AG10803 (cell line): ENCODE data around the gene USH1G.

Experiments used
- DNase-seq: peaks from one replicate; pipeline ENCODE4 v3.0.0; 2010; ENCODE audit warnings: low read depth
- H3K4me3 ChIP-seq: 2 replicates; pipeline ENCODE4 v1.5.1; 2011; ENCODE audit warnings: mild to moderate bottlenecking, low read length, control low read depth
- TF ChIP-seq, protein P1 (sequence below): conservative IDR thresholded peaks from 2 replicates; pipeline ENCODE4 v1.5.1; 2011; ENCODE audit warnings: mild to moderate bottlenecking, low read length, control low read depth, inconsistent platforms

Gene USH1G

DNA sequence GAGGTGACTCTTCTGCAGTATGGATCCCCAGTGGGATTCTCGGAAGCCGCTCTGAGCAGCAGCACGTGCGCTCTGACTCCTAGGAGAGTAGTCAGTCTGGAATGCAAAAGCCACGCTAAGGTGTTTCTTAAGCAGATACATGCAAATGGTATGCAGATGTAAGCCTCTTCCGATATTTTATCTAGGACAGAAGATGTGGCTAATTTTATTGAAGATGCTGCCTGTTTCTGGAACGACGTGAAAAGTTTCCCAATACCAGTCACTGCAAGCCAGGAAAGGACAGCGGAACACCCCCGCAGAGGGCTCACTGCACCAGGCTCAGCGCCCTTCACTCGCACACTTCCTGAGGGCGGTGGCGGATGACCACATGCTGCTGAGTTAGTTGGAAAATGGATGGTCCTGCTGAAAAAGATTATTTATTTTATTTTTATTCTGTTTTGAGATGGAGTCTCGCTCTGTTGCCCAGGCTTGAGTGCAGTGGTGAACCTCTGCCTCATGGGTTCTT lies 39.8 kb downstream of the USH1G start:
- H3K4me3 ChIP-seq: no peak overlapping the region
- TF ChIP-seq, protein P1, sequence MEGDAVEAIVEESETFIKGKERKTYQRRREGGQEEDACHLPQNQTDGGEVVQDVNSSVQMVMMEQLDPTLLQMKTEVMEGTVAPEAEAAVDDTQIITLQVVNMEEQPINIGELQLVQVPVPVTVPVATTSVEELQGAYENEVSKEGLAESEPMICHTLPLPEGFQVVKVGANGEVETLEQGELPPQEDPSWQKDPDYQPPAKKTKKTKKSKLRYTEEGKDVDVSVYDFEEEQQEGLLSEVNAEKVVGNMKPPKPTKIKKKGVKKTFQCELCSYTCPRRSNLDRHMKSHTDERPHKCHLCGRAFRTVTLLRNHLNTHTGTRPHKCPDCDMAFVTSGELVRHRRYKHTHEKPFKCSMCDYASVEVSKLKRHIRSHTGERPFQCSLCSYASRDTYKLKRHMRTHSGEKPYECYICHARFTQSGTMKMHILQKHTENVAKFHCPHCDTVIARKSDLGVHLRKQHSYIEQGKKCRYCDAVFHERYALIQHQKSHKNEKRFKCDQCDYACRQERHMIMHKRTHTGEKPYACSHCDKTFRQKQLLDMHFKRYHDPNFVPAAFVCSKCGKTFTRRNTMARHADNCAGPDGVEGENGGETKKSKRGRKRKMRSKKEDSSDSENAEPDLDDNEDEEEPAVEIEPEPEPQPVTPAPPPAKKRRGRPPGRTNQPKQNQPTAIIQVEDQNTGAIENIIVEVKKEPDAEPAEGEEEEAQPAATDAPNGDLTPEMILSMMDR: no peak
- DNase-seq: no peak

DNA sequence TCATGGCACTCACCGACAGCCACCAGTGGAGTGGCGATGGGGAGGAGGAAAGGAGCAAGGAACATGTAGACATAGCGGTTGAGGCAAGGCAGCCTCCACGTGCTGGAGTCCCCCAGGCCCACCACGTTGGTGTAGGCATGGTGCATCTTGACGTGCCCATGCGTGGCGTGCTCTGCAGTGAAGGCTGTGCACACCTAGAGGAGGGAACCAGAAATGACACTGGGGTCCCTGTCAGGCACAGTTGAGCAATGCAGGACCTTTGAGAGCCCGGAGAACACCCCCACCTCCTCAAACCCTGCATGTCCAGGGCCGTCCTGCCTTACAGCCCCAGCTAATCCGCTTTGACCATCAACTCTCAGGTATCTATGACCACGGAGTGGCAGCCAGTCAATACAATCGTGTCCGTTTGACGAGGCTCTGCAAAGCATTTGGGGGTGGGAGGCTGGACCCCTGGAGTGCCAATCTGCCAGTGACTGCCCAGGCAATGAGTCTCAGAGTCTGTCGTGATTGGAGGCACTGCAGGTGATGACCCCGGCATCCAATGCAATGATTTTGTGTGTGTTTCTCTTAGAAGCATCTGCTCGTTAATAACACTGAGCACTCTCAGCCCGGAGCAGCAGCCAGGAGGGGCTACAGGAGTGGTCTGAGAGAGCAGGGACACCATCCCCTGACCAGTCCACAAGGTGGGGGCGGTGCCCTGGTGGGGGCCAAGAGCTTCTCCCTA lies 40.4 kb downstream of the USH1G start:
- no peak for DNase-seq
- TF ChIP-seq, protein P1: no peak
- no peak overlapping the region for H3K4me3 ChIP-seq

DNA sequence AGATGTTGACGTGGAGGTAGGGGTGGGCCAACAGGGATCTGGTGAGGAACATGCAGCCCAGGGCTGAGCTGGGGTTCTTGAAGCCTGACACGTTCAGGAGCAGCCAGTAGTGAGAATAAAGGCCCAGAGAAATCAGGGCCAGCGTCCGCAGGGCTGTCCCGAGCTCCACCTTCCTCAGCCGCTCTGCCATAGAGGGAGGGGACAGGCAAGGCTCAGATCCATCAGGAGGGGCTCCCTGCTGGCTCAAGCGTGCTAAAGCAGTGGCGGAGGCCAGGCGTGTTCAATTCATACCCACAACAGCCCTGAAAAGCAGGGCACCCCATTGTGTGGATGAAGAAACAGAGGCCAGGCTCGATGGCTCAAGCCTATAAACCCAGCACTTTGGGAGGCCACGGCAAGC lies 42.0 kb downstream of the USH1G start:
- no peak for DNase-seq
- H3K4me3 ChIP-seq: no peak overlapping the region
- TF ChIP-seq, protein P1: no peak

DNA sequence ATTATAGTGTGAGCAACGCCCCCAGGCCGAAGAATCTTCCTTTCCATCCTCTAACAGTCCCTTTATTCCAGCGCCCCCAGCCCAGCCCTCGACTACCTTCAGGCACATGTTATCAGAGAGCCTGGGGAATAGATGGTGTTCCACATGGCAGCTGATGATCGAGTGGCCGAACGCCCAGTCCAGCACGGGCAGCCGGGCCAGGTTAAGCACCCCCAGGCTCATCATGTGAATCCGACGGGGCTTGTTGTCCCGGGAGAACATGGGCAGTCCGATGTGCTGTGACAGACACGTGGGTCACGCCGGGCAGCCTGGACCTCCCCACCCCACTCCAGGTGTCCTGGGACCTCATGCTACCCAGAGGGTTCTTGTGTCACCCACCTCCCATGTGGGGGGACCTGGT lies 43.7 kb downstream of the USH1G start:
- TF ChIP-seq, protein P1: no peak
- DNase-seq: no peak
- no peak overlapping the region for H3K4me3 ChIP-seq

DNA sequence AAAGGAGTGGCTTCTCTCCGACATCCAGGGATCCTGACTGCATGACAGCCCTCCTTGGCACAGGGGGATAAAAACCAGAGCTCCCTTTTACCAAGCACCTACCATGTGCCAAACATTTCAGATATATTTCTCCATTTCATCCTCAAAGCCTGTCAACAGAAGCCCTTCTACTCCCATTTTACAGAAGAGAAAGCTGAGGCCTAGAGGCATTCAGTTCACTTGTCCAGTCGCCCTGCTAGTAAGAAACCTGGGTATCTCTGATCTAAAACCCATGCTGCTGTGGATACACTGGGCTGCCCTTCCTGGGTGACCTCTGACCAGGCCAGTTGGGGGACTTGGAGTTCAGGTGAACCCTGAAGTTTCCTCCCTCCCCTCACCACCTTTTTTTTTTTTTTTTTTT lies 44.4 kb downstream of the USH1G start:
- TF ChIP-seq, protein P1: no peak
- DNase-seq: no peak
- no peak overlapping the region for H3K4me3 ChIP-seq

DNA sequence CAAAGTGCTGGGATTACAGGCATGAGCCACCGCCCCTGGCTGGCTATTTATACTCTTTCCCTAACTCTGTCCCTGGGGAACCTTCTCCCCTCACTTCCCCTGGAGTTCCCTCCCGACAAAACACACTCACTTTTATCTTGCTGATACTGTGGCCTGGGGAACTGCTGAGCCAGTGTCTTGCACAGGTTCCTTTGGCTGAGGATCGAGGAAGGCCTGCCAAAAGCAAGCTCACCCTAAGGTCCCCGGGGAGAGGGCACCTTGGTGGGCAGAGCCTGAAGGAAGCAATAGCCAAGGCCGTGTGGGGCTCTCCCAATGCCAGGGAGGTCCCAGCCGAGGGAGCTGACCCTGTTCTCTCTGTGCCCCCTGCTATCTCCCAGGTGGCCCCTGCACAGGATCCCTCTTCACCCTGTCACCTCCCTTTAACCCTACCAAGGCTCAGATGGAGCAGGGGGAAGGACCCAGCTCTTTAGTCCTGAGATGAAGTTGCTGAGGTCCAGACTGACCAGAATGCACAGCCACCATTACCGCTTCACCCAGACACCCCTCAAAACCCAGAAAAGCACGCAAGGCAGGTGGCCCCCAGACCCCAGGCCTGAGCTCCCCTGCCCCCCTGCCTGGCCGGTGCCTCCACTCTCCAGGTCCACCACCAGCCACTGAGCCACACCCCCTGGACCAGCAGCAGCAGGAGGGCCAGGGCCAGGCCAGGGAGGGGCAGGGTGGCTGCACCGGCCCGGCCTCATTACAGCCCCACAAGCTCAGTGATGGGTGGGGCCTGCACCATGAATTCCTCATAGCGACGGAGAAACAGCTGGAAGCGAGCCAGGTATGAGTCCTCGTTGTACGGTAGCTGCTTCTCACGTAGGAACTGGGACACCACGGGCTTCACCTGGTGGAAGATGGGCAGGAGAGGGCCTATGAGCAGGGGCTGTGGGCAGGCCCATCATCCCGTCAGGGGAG lies 45.2 kb downstream of the USH1G start:
- TF ChIP-seq, protein P1: no peak
- DNase-seq: no peak
- H3K4me3 ChIP-seq: no peak overlapping the region
